Lower lobe of right lung (tissue), 2 donors: ENCODE results near the gene TRIP13. TPM values are rescaled to one million over a fixed set of nuclear protein-coding genes. Genes with fewer than 3 reads are reported as not detected.
"Not testable (repeated sequence)": the region's sequence is repeated elsewhere in the genome, so short reads cannot be mapped to it uniquely, and the experiment has no call there.

Experiments used
- ATAC-seq, 2 donors: fragments of 200-7000 bp; cut with Tn5 transposase; one replicate each; pipeline ENCODE4 v1.9.1; 2020 to 2022; ENCODE audit warnings: mild to moderate bottlenecking in 2 of 2, moderate library complexity in 2 of 2
- DNase-seq: peaks from one replicate; pipeline ENCODE4 v3.0.0-alpha.2; 2020
- H3K27ac ChIP-seq: fragments of 200-600 bp; one replicate; pipeline ENCODE4 v1.8.0; 2022
- H3K27me3 ChIP-seq: fragments of 200-600 bp; one replicate; pipeline ENCODE4 v1.8.0; 2022; ENCODE audit warnings: low read depth
- H3K36me3 ChIP-seq: fragments of 200-600 bp; one replicate; pipeline ENCODE4 v1.8.0; 2022; ENCODE audit warnings: mild to moderate bottlenecking
- H3K4me1 ChIP-seq: fragments of 200-600 bp; one replicate; pipeline ENCODE4 v1.8.0; 2022
- H3K4me3 ChIP-seq: fragments of 200-600 bp; one replicate; pipeline ENCODE4 v1.8.0; 2022; ENCODE audit warnings: mild to moderate bottlenecking
- H3K9me3 ChIP-seq: fragments of 200-600 bp; one replicate; pipeline ENCODE4 v1.8.0; 2022
- CTCF ChIP-seq: fragments of 200-600 bp; IDR thresholded peaks from one replicate; pipeline ENCODE4 v1.8.0; 2022; ENCODE audit warnings: antibody characterized with exemption, mild to moderate bottlenecking
- intact Hi-C: fragments of 100-400 bp; cut with DNase I; formaldehyde crosslinking; loops from one replicate; pipeline ENCODE4 v1.11.0; 2022
- total RNA-seq: library from RNA; stranded (reverse); fragmentation: NEBNext Ultra II Directional; extraction: Animal tissue kit (Norgen Biotek cat#: 25700); gene quantifications from one replicate; pipeline ENCODE4 v1.2.1, GENCODE V29; 2021
- donor health status: DM: no; HTN: yes; CAD: no; lungs with severe emphysema.

Gene TRIP13
- total RNA-seq, 1 donor from 2014 or later = 1.0 TPM

DNA sequence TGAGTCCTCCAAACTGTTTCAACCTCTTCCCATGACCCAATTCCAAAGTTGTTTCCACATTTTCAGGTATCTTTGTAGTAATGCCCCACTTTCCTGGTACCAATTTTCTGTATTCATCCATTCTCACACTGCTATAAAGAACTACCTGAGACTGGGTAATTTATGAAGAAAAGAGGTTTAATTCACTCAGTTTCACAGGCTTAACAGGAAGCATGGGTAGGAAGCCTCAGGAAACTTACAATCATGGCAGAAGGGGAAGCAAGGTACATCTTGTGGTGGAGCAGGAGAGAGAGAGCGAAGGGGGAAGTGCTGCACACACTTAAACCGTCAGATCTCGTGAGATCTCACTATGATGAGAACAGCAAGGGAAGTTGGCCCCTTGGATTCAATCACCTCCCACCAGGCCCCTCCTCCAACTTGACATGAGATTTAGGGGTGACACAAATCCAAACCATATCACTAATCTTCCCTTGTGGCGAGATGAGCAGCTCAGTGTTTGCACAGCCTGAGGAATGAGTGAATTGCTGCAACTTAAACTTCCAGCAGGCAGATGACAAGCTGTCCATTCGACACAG is 42.9 kb downstream of the TRIP13 start:
- Histone ChIP-seq H3K9me3 (no peaks in the 10 kb centered on the region), H3K27ac (no peak overlapping the region), H3K27me3 (no peaks in the 10 kb centered on the region), H3K4me1 (no peaks in the 10 kb centered on the region), H3K4me3 (no peak overlapping the region), H3K36me3 (no peaks in the 10 kb centered on the region)
- intact Hi-C loops = no loop called here
- TF ChIP-seq CTCF = no peak
- ATAC-seq (no peak), DNase-seq (no peak)

- no peaks in the 10 kb centered on the region for H3K36me3 ChIP-seq
- no peaks in the 10 kb centered on the region for H3K27me3 ChIP-seq
- TF ChIP-seq CTCF = no peak
- no peak for DNase-seq
- intact Hi-C loops = no loop called here
- H3K4me1 ChIP-seq = no peaks in the 10 kb centered on the region
- no peak overlapping the region for H3K4me3 ChIP-seq
- no peak for ATAC-seq
- no peak overlapping the region for H3K27ac ChIP-seq
- H3K9me3 ChIP-seq = no peaks in the 10 kb centered on the region
Observed at GRCh38 chr5:936149-937144, 43.8 kb downstream of the TRIP13 start.

- Histone ChIP-seq H3K36me3 (no peaks in the 10 kb centered on the region), H3K9me3 (no peaks in the 10 kb centered on the region), H3K4me3 (no peak overlapping the region), H3K4me1 (no peaks in the 10 kb centered on the region), H3K27ac (no peak overlapping the region), H3K27me3 (no peaks in the 10 kb centered on the region)
- TF ChIP-seq CTCF = no peak
- intact Hi-C loops = no loop called here
- DNase-seq (no peak), ATAC-seq (no peak)
Observed at GRCh38 chr5:937151-937924, 44.7 kb downstream of the TRIP13 start.

DNA sequence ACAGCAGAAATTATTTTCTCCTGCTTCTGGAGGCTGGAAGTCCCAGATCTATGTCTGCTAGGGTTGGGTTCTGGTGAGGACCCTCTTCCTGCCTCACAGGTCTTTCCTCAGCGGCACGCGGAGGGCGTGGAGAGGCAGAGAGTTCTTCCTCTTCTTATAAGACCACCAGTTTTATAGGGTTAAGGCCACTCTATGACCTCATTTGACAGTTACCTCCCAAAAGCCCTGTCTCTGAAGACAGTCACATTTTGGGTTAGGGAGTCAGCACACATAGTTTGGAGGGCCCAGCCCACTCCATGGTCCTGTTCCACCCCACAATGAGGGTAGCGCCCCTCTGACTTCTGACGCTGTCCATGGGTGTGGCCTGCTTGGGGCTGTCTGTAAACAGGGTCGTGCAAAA is 46.7 kb downstream of the TRIP13 start:
- H3K36me3 ChIP-seq = no peaks in the 10 kb centered on the region
- no peak for ATAC-seq
- H3K27me3 ChIP-seq = no peaks in the 10 kb centered on the region
- no peak overlapping the region for H3K4me3 ChIP-seq
- peaks cover 8% of the 10 kb centered on the region for H3K4me1 ChIP-seq
- H3K9me3 ChIP-seq = no peaks in the 10 kb centered on the region
- no peak overlapping the region for H3K27ac ChIP-seq
- DNase-seq = no peak
- intact Hi-C loops = no loop called here
- no peak for TF ChIP-seq CTCF

- H3K27ac ChIP-seq, DNase-seq, H3K9me3 ChIP-seq, ATAC-seq, H3K36me3 ChIP-seq, H3K27me3 ChIP-seq, H3K4me3 ChIP-seq, intact Hi-C loops: not testable (repeated sequence)
- peaks cover 12% of the 10 kb centered on the region for H3K4me1 ChIP-seq
Observed at GRCh38 chr5:940741-941140, 48.1 kb downstream of the TRIP13 start.
